SK-N-SH treated with all-trans-retinoic acid at 6 μM for 48 hours (cell line): ENCODE results near the gene CRIP2.

ENCODE experiments used
- ATAC-seq: fragments of 200-7000 bp; cut with Tn5 transposase; 3 replicates; pipeline ENCODE4 v1.9.1; 2020; ENCODE audit warnings: mild to moderate bottlenecking, moderate library complexity
- ARNTL ChIP-seq: fragments of 450-650 bp; formaldehyde crosslinking; IDR thresholded peaks from 2 replicates; pipeline ENCODE4 v1.5.0; 2020; ENCODE audit warnings: low read depth, mild to moderate bottlenecking, moderate library complexity, borderline replicate concordance
- BACH2 ChIP-seq: fragments of 250-450 bp; sonication (Bioruptor Pico); IDR thresholded peaks from 2 replicates; pipeline ENCODE4 v1.9.0; 2021; ENCODE audit warnings: mild to moderate bottlenecking, borderline replicate concordance
- CSDC2 ChIP-seq: fragments of 250-450 bp; sonication (Bioruptor Pico); IDR thresholded peaks from 2 replicates; pipeline ENCODE4 v1.5.0; 2020; ENCODE audit warnings: mild to moderate bottlenecking, moderate library complexity
- ESRRG ChIP-seq: fragments of 250-450 bp; sonication (Bioruptor Pico); IDR thresholded peaks from 2 replicates; pipeline ENCODE4 v1.6.1; 2021; ENCODE audit warnings: mild to moderate bottlenecking
- GLIS3 ChIP-seq: fragments of 250-450 bp; sonication (Bioruptor Pico); IDR thresholded peaks from 2 replicates; pipeline ENCODE4 v1.5.0; 2020; ENCODE audit warnings: mild to moderate bottlenecking, moderate library complexity
- ISL1 ChIP-seq: fragments of 250-450 bp; sonication (Bioruptor Pico); IDR thresholded peaks from 2 replicates; pipeline ENCODE4 v2.1.2; 2022; ENCODE audit warnings: mild to moderate bottlenecking, moderate library complexity
- OSR1 ChIP-seq: fragments of 250-450 bp; sonication (Bioruptor Pico); IDR thresholded peaks from 2 replicates; pipeline ENCODE4 v1.8.0; 2022; ENCODE audit warnings: moderate library complexity, mild to moderate bottlenecking, inconsistent platforms
- PATZ1 ChIP-seq: fragments of 250-450 bp; sonication (Bioruptor Pico); IDR thresholded peaks from 2 replicates; pipeline ENCODE4 v1.8.0; 2020; ENCODE audit warnings: mild to moderate bottlenecking, moderate library complexity, borderline replicate concordance
- PPARA ChIP-seq: fragments of 250-450 bp; sonication (Bioruptor Pico); IDR thresholded peaks from 2 replicates; pipeline ENCODE4 v1.5.0; 2020; ENCODE audit warnings: mild to moderate bottlenecking, borderline replicate concordance
- RARB ChIP-seq: fragments of 250-450 bp; sonication (Bioruptor Pico); IDR thresholded peaks from 2 replicates; pipeline ENCODE4 v1.8.0; 2021; ENCODE audit warnings: mild to moderate bottlenecking, moderate library complexity
- SNAI2 ChIP-seq: fragments of 250-450 bp; sonication (Bioruptor Pico); IDR thresholded peaks from 2 replicates; pipeline ENCODE4 v1.5.0; 2020; ENCODE audit warnings: mild to moderate bottlenecking, moderate library complexity
- TCF4 ChIP-seq: fragments of 250-450 bp; sonication (Bioruptor Pico); IDR thresholded peaks from 2 replicates; pipeline ENCODE4 v1.8.0; 2021; ENCODE audit warnings: mild to moderate bottlenecking, moderate library complexity, borderline replicate concordance
- TOX ChIP-seq: fragments of 250-450 bp; sonication (Bioruptor Pico); IDR thresholded peaks from 2 replicates; pipeline ENCODE4 v1.8.0; 2021; ENCODE audit warnings: mild to moderate bottlenecking, moderate library complexity, borderline replicate concordance
- TSHZ2 ChIP-seq: fragments of 250-450 bp; sonication (Bioruptor Pico); IDR thresholded peaks from 2 replicates; pipeline ENCODE4 v1.5.0; 2020; ENCODE audit warnings: mild to moderate bottlenecking, moderate library complexity
- ZC3H10 ChIP-seq: fragments of 250-450 bp; sonication (Bioruptor Pico); IDR thresholded peaks from 2 replicates; pipeline ENCODE4 v1.5.1; 2021; ENCODE audit warnings: mild to moderate bottlenecking, moderate library complexity
- ZFP3 ChIP-seq: fragments of 250-450 bp; sonication (Bioruptor Pico); IDR thresholded peaks from 2 replicates; pipeline ENCODE4 v1.5.0; 2020; ENCODE audit warnings: mild to moderate bottlenecking, moderate library complexity
- ZFP30 ChIP-seq: fragments of 450-650 bp; formaldehyde crosslinking; IDR thresholded peaks from 2 replicates; pipeline ENCODE4 v1.5.0; 2022; ENCODE audit warnings: mild to moderate bottlenecking, moderate library complexity
- ZNF565 ChIP-seq: fragments of 450-650 bp; formaldehyde crosslinking; conservative IDR thresholded peaks from 2 replicates; pipeline ENCODE4 v1.5.0; 2020; ENCODE audit warnings: low read depth, mild to moderate bottlenecking, moderate library complexity
- ZNF70 ChIP-seq: fragments of 450-650 bp; formaldehyde crosslinking; IDR thresholded peaks from 2 replicates; pipeline ENCODE4 v1.5.0; 2020; ENCODE audit warnings: mild to moderate bottlenecking, moderate library complexity
- ZNF8 ChIP-seq: fragments of 450-650 bp; formaldehyde crosslinking; IDR thresholded peaks from 2 replicates; pipeline ENCODE4 v1.5.0; 2020; ENCODE audit warnings: mild to moderate bottlenecking, moderate library complexity
- TF ChIP-seq, protein P1 (sequence below): fragments of 250-450 bp; sonication (Bioruptor Pico); IDR thresholded peaks from 2 replicates; pipeline ENCODE4 v1.5.1; 2021; ENCODE audit warnings: mild to moderate bottlenecking, moderate library complexity
- TF ChIP-seq, protein P2 (sequence below): fragments of 250-450 bp; sonication (Bioruptor Pico); IDR thresholded peaks from 2 replicates; pipeline ENCODE4 v1.8.0; 2021; ENCODE audit warnings: low read depth, mild to moderate bottlenecking, moderate library complexity, borderline replicate concordance
- TF ChIP-seq, protein P3 (sequence below): fragments of 250-450 bp; sonication (Bioruptor Pico); IDR thresholded peaks from 2 replicates; pipeline ENCODE4 v1.5.1; 2020; ENCODE audit warnings: low read depth, mild to moderate bottlenecking, moderate library complexity

The CRIP2 gene

DNA sequence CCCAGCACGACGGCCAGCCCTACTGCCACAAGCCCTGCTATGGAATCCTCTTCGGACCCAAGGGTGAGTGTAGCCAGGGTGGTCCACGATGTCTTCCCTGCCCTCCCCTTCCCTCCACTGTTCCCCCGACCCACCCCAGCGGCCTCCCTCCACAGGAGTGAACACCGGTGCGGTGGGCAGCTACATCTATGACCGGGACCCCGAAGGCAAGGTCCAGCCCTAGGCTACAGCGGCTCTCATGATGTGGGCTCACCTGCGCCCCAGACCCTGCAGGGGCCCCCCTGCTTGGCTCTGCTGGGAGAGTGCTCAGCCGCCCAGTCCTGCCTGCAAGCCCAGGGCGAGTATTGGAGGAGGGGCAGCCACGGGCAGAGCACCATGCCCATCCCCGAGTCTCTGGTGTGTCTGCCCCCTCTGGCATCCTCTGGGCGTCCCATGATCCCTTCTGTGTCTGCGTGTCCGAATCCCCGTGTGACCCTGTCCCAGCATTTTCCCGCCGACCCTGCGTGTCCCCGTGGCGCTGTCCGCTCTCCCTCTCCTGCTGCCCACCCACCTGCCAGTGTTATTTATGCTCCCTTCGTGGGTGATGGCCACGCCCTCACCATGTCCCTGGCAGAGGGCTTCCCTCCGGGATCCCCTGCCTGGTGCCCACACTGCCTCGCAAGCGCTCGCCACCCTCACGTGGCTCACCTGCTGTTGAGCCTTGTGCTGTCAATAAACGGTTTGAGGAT lies 5.0 kb downstream of the CRIP2 start:
- no peak for TF ChIP-seq CSDC2 (CRISPR knock-in tag)
- TF ChIP-seq SNAI2 (CRISPR knock-in tag): no peak
- no peak for TF ChIP-seq ZC3H10
- TF ChIP-seq, protein P1, sequence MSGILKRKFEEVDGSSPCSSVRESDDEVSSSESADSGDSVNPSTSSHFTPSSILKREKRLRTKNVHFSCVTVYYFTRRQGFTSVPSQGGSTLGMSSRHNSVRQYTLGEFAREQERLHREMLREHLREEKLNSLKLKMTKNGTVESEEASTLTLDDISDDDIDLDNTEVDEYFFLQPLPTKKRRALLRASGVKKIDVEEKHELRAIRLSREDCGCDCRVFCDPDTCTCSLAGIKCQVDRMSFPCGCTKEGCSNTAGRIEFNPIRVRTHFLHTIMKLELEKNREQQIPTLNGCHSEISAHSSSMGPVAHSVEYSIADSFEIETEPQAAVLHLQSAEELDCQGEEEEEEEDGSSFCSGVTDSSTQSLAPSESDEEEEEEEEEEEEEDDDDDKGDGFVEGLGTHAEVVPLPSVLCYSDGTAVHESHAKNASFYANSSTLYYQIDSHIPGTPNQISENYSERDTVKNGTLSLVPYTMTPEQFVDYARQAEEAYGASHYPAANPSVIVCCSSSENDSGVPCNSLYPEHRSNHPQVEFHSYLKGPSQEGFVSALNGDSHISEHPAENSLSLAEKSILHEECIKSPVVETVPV (CRISPR knock-in tag): no peak
- TF ChIP-seq, all 23 proteins: peak for 0
- ATAC-seq: no peak

GRCh38 chr14:105480199-105480746 lies 5.7 kb downstream of the CRIP2 start:
- no peak for ATAC-seq
- TF ChIP-seq ISL1 (CRISPR knock-in tag): no peak
- TF ChIP-seq ZFP30 (CRISPR knock-in tag): no peak
- TF ChIP-seq OSR1 (CRISPR knock-in tag): no peak

DNA sequence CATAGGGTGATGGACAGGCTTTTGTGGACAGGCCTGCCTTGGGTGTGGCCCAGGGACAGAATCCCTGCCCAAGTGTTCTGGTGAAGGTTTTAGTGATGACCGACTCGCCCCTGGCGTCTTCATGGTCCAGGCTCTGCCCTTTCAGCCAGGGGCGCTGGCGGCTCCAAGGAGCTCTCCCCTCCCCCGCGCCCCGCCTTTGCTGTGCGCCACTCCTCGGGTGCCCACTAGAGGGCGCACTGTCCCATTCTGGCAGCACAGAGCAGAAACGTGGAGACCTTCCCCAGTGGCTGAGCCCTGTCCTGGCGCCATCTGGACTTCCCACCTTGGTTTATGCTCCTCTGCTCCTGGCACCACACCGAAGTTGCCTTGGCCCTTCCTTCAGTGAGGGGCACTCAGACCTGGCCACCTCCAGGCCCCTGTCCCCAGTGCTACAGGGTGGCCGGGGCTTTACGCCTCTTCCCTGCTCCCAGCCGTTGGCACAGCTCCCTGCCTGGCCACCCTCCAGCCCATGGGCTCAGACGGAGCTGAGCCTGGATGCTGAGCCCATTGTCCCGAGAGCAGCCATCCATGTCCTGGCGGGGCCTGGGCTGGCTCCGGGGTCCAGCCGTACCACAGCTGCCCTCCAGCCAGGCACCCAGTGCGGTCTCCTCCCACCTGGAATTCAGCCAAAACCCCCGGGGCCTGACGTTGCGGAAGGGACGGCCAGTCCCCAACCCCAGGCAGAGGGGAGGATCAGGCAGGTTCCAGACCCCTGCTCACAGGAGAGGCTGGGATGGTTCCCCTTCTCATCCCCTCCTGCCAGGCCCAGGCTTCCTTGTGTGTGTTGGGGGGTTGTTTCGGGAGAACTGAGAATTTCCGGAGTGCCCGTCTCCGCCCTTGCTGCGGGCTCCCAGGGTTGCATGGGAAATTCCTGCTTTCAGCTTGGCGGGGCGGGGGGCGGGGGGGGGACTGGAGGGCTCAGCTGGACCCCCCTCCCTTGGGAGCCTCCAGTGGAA lies 6.5 kb downstream of the CRIP2 start:
- TF ChIP-seq ZFP3 (CRISPR knock-in tag) (no peak), ZNF565 (CRISPR knock-in tag) (no peak), PPARA (CRISPR knock-in tag) (no peak), ZNF8 (peak; percentile 67; the same call in 1 of the 2 replicates), OSR1 (CRISPR knock-in tag) (no peak), ARNTL (no peak), PATZ1 (CRISPR knock-in tag) (no peak), ZC3H10 (no peak), GLIS3 (CRISPR knock-in tag) (peak; percentile 58; the same call in 1 of the 2 replicates), RARB (CRISPR knock-in tag) (no peak), CSDC2 (CRISPR knock-in tag) (peak; percentile 63), BACH2 (CRISPR knock-in tag) (no peak), ISL1 (CRISPR knock-in tag) (no peak), SNAI2 (CRISPR knock-in tag) (no peak), TCF4 (CRISPR knock-in tag) (0 out of 2 replicates have a peak, but pooled peaks have one; percentile 47), ESRRG (CRISPR knock-in tag) (no peak), TOX (no peak), TSHZ2 (CRISPR knock-in tag) (peak; percentile 58; the same call in 1 of the 2 replicates), ZFP30 (CRISPR knock-in tag) (peak; percentile 30; the same call in 1 of the 2 replicates), ZNF70 (CRISPR knock-in tag) (peak; percentile 9; the same call in 1 of the 2 replicates)
- TF ChIP-seq, protein P2, sequence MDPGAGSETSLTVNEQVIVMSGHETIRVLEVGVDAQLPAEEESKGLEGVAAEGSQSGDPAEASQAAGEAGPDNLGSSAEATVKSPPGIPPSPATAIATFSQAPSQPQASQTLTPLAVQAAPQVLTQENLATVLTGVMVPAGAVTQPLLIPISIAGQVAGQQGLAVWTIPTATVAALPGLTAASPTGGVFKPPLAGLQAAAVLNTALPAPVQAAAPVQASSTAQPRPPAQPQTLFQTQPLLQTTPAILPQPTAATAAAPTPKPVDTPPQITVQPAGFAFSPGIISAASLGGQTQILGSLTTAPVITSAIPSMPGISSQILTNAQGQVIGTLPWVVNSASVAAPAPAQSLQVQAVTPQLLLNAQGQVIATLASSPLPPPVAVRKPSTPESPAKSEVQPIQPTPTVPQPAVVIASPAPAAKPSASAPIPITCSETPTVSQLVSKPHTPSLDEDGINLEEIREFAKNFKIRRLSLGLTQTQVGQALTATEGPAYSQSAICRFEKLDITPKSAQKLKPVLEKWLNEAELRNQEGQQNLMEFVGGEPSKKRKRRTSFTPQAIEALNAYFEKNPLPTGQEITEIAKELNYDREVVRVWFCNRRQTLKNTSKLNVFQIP: no peak
- TF ChIP-seq, protein P1 (CRISPR knock-in tag): no peak
- TF ChIP-seq, protein P3, sequence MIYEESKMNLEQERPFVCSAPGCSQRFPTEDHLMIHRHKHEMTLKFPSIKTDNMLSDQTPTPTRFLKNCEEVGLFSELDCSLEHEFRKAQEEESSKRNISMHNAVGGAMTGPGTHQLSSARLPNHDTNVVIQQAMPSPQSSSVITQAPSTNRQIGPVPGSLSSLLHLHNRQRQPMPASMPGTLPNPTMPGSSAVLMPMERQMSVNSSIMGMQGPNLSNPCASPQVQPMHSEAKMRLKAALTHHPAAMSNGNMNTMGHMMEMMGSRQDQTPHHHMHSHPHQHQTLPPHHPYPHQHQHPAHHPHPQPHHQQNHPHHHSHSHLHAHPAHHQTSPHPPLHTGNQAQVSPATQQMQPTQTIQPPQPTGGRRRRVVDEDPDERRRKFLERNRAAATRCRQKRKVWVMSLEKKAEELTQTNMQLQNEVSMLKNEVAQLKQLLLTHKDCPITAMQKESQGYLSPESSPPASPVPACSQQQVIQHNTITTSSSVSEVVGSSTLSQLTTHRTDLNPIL (CRISPR knock-in tag): no peak
- TF ChIP-seq, all 23 proteins: peak for 7
- peak; percentile 60 for ATAC-seq
